Mesothelial cell of epicardium (in vitro differentiated cells): ENCODE data around the gene GNG14. TPM values are rescaled to one million over a fixed set of nuclear protein-coding genes. Genes with fewer than 3 reads are reported as not detected.
"Not testable (repeated sequence)": the region's sequence is repeated elsewhere in the genome, so short reads cannot be mapped to it uniquely, and the experiment has no call there.

Source experiments
- DNase-seq, 2 experiments: peaks; one replicate each; pipeline ENCODE4 v3.0.0; 2021; ENCODE audit warnings: low spot score in 2 of 2; ENCODE audit not compliant: unreplicated experiment in 2 of 2
- H3K27ac Mint-ChIP-seq: 2 replicates; pipeline ENCODE4 v1.8.0; 2021; ENCODE audit warnings: mixed read lengths
- H3K27me3 Mint-ChIP-seq: 2 replicates; pipeline ENCODE4 v1.8.0; 2021; ENCODE audit warnings: low read depth, mixed read lengths
- H3K36me3 Mint-ChIP-seq: 2 replicates; pipeline ENCODE4 v1.8.0; 2021; ENCODE audit warnings: mixed read lengths
- H3K4me1 Mint-ChIP-seq: 2 replicates; pipeline ENCODE4 v1.8.0; 2021; ENCODE audit warnings: mixed read lengths
- H3K4me3 Mint-ChIP-seq: 2 replicates; pipeline ENCODE4 v1.8.0; 2021; ENCODE audit warnings: mild to moderate bottlenecking, moderate library complexity, mixed read lengths
- H3K9me3 Mint-ChIP-seq: 2 replicates; pipeline ENCODE4 v1.8.0; 2021; ENCODE audit warnings: mixed read lengths
- total RNA-seq: library from RNA; stranded (reverse); gene quantifications from 3 replicates; pipeline ENCODE4 v1.2.1, GENCODE V29; 2021
- TF ChIP-seq, protein P1 (sequence below): fragments of 200-600 bp; sonication (generic); IDR thresholded peaks from one replicate; pipeline ENCODE4 v1.5.0; 2021; ENCODE audit warnings: antibody characterized with exemption; ENCODE audit not compliant: unreplicated experiment

The GNG14 gene
- total RNA-seq, 1 donor from 2014 or later: not detected

DNA sequence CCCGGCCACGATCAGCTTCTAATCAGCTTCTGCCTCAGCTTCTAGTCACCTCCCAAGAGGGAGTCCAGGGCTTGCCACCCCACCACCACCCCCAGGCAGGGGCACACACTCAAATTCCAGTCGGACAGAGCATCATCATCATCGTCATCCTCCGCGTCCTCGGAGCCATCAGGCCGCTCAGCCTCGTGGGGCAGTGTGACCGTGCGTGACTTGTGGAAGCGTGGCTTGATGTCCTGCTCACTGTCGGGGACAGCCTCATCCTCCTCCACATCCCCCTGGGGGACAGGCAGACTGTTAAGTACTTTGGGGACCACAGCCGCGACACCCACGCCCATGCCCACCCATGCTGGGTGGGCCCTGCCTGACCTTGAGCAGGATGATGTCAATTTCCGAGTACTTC lies 23.4 kb downstream of the GNG14 start:
- no peak for DNase-seq

DNA sequence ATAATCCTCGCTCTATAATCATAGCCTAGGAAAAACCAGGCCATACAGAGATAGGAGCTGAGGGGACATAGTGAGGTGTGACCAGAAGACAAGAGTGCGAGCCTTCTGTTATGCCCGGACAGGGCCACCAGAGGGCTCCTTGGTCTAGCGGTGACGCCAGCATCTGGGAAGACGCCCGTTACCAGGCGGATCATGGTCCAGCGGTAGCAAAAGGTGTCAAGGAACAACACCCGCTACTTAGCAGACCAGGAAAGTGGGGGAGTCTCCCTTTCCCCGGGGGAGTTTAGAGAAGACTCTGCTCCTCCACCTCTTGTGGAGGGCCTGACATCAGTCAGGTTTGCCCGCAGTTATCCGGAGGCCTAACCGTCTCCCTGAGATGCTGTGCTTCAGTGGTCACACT lies 24.3 kb downstream of the GNG14 start:
- DNase-seq, H3K9me3 Mint-ChIP-seq, H3K27me3 Mint-ChIP-seq, H3K4me3 Mint-ChIP-seq, H3K4me1 Mint-ChIP-seq, H3K27ac Mint-ChIP-seq: not testable (repeated sequence)
- H3K36me3 Mint-ChIP-seq: peaks cover 30% of the 10 kb centered on the region
- TF ChIP-seq, protein P1, sequence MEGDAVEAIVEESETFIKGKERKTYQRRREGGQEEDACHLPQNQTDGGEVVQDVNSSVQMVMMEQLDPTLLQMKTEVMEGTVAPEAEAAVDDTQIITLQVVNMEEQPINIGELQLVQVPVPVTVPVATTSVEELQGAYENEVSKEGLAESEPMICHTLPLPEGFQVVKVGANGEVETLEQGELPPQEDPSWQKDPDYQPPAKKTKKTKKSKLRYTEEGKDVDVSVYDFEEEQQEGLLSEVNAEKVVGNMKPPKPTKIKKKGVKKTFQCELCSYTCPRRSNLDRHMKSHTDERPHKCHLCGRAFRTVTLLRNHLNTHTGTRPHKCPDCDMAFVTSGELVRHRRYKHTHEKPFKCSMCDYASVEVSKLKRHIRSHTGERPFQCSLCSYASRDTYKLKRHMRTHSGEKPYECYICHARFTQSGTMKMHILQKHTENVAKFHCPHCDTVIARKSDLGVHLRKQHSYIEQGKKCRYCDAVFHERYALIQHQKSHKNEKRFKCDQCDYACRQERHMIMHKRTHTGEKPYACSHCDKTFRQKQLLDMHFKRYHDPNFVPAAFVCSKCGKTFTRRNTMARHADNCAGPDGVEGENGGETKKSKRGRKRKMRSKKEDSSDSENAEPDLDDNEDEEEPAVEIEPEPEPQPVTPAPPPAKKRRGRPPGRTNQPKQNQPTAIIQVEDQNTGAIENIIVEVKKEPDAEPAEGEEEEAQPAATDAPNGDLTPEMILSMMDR: peak; percentile 13

More for the DNA sequence above, 23.4 kb downstream of the GNG14 start:
- TF ChIP-seq, protein P1: no peak
- no peaks in the 10 kb centered on the region for H3K9me3 Mint-ChIP-seq
- no peak overlapping the region for H3K4me3 Mint-ChIP-seq
- H3K27ac Mint-ChIP-seq: no peak overlapping the region
- no peaks in the 10 kb centered on the region for H3K4me1 Mint-ChIP-seq
- peaks cover 29% of the 10 kb centered on the region for H3K36me3 Mint-ChIP-seq
- H3K27me3 Mint-ChIP-seq: no peaks in the 10 kb centered on the region

DNA sequence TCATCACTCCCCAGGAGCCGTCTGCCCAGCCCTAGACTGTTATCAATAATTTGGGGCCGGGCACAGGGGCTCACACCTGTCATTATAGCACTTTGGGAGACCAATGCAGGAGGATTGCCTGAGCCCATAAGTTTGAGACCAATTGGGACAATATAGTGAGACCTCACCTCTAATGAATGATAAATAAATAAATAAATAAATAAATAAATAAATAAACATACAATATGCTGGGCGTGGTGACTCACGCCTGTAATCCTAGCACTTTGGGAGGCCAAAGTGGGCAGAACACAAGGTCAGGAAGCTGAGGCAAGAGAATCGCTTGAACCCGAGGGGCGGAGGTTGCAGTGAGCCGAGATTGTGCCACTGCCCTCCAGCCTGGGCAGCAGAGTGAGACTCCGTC lies 25.5 kb downstream of the GNG14 start:
- H3K36me3 Mint-ChIP-seq: peaks cover 30% of the 10 kb centered on the region

DNA sequence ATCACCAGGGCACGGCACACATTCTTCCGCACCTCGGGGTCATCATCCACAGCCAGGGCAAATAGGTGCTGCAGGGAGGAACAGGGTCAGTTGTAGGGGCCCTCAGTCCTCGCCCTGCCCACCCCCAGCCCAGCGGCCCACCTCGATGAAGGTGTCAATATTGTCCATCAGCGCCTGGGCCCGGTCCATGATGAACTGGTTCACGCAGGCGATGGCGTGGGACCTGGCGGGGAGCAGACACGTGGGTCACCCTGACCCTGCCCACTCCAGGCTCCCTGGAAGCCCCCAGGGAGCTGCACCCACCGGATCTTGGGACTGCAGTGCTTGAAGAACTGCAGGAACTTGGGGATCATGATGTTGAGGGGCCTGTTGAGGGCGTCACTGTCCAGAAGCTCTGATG lies 27.3 kb downstream of the GNG14 start:
- H3K27me3 Mint-ChIP-seq: no peaks in the 10 kb centered on the region
- DNase-seq: no peak
- no peaks in the 10 kb centered on the region for H3K9me3 Mint-ChIP-seq
- H3K4me3 Mint-ChIP-seq: no peak overlapping the region
- TF ChIP-seq, protein P1: no peak
- H3K27ac Mint-ChIP-seq: no peak overlapping the region
- peaks cover 6% of the 10 kb centered on the region for H3K4me1 Mint-ChIP-seq
- H3K36me3 Mint-ChIP-seq: peaks cover 28% of the 10 kb centered on the region

More for the DNA sequence above, 25.5 kb downstream of the GNG14 start:
- H3K4me1 Mint-ChIP-seq, H3K4me3 Mint-ChIP-seq, DNase-seq, H3K9me3 Mint-ChIP-seq, H3K27ac Mint-ChIP-seq, H3K27me3 Mint-ChIP-seq: not testable (repeated sequence)

DNA sequence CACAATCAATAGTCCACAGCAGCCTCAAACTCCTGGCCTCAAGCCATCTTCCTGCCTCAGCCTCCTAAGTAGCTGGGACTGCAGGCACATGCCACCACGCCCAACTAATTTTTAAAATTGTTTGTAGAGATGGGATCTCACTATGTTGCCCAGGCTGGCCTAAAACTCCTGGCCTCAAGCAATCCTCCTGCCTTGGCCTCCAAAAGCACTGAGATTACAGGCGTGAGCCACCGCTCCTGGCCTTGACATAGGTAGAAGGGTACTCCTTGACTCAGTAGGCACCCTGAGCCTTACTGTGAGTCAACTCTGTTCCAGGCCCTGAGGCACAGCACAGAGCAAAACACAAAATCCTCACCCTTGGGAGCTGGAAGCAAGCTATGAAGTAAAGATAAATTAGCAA lies 28.1 kb downstream of the GNG14 start:
- Mint-ChIP-seq H3K27me3 (no peaks in the 10 kb centered on the region), H3K36me3 (peaks cover 24% of the 10 kb centered on the region), H3K9me3 (no peaks in the 10 kb centered on the region), H3K4me3 (no peak overlapping the region), H3K4me1 (peaks cover 11% of the 10 kb centered on the region), H3K27ac (no peak overlapping the region)
- no peak for DNase-seq
- TF ChIP-seq, protein P1: no peak

DNA sequence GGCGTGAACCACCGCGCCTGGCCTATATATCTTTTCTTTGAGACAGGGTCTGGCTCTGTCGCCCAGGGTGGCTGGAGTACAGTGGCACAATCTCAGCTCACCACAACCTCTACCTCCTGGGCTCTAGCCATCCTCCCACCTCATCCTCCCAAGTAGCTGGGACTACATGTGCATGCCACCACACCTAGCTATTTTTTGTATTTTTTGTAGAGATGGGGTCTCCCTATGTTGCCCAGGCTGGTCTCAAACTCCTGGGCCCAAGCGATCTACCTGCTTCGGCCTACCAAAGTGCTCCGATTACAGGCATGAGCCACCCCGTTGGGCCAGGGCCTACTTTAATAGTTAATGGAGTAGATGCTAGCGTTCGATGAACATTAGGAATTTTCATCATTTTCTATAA lies 32.5 kb downstream of the GNG14 start:
- peak overlapping the region; percentile 74 for H3K4me3 Mint-ChIP-seq
- peak overlapping the region; percentile 91 for H3K27ac Mint-ChIP-seq

More for the DNA sequence above, 32.5 kb downstream of the GNG14 start:
- H3K27me3 Mint-ChIP-seq: no peaks in the 10 kb centered on the region
- TF ChIP-seq, protein P1: no peak
- H3K36me3 Mint-ChIP-seq: peaks cover 7% of the 10 kb centered on the region
- DNase-seq: no peak
- no peaks in the 10 kb centered on the region for H3K9me3 Mint-ChIP-seq
- peaks cover 26% of the 10 kb centered on the region for H3K4me1 Mint-ChIP-seq
